Measurements from ENCODE around the gene SSBP2.
"Not testable (repeated sequence)": the region's sequence is repeated elsewhere in the genome, so short reads cannot be mapped to it uniquely, and the experiment has no call there.

The SSBP2 gene

GRCh38 chr5:81517462-81517861 lies 233.4 kb downstream of the SSBP2 start:
- DNase-seq = no peak

GRCh38 chr5:81516091-81516490 lies 234.8 kb downstream of the SSBP2 start:
- DNase-seq = no peak

GRCh38 chr5:81513982-81514381 lies 236.9 kb downstream of the SSBP2 start:
- peak; percentile 48 for DNase-seq

- no peak for DNase-seq
Observed at GRCh38 chr5:81513473-81513872, 237.4 kb downstream of the SSBP2 start.

- peak; percentile 92 for DNase-seq
Observed at GRCh38 chr5:81506900-81507588, 243.9 kb downstream of the SSBP2 start.

- DNase-seq = peak; percentile 17
Observed at GRCh38 chr5:81506378-81506777, 244.5 kb downstream of the SSBP2 start.

- no peak for DNase-seq
Observed at GRCh38 chr5:81505672-81506071, 245.2 kb downstream of the SSBP2 start.

GRCh38 chr5:81503602-81504001 lies 247.3 kb downstream of the SSBP2 start:
- DNase-seq = not testable (repeated sequence)

- DNase-seq = no peak
Observed at GRCh38 chr5:81495286-81495685, 255.6 kb downstream of the SSBP2 start.

GRCh38 chr5:81488862-81489261 lies 262.0 kb downstream of the SSBP2 start:
- no peak for DNase-seq

- no peak for DNase-seq
Observed at GRCh38 chr5:81486711-81487110, 264.2 kb downstream of the SSBP2 start.

- DNase-seq = no peak
Observed at GRCh38 chr5:81482595-81482994, 268.3 kb downstream of the SSBP2 start.

- not testable (repeated sequence) for DNase-seq
Observed at GRCh38 chr5:81473395-81473794, 277.5 kb downstream of the SSBP2 start.

GRCh38 chr5:81469676-81470075 lies 281.2 kb downstream of the SSBP2 start:
- DNase-seq = no peak

GRCh38 chr5:81450940-81451339 lies 300.0 kb downstream of the SSBP2 start:
- peak; percentile 77 for DNase-seq

- DNase-seq = no peak
Observed at GRCh38 chr5:81435023-81435422, 315.9 kb downstream of the SSBP2 start.

- DNase-seq = no peak
Observed at GRCh38 chr5:81429985-81430384, 320.9 kb downstream of the SSBP2 start.

GRCh38 chr5:81429363-81429762 lies 321.5 kb downstream of the SSBP2 start:
- no peak for DNase-seq

GRCh38 chr5:81428861-81429260 lies 322.0 kb downstream of the SSBP2 start:
- DNase-seq = no peak

GRCh38 chr5:81428446-81428845 lies 322.5 kb downstream of the SSBP2 start:
- no peak for DNase-seq

- no peak for DNase-seq
Observed at GRCh38 chr5:81427566-81427965, 323.3 kb downstream of the SSBP2 start.

- no peak for DNase-seq
Observed at GRCh38 chr5:81426359-81427030, 324.4 kb downstream of the SSBP2 start.

GRCh38 chr5:81425569-81425968 lies 325.3 kb downstream of the SSBP2 start:
- peak; percentile 76 for DNase-seq

GRCh38 chr5:81424728-81425127 lies 326.2 kb downstream of the SSBP2 start:
- no peak for DNase-seq

- no peak for DNase-seq
Observed at GRCh38 chr5:81422671-81423070, 328.2 kb downstream of the SSBP2 start.
